ENCODE measurements around the gene PPAN. TPM values are rescaled to one million over a fixed set of nuclear protein-coding genes. Genes with fewer than 3 reads are reported as not detected.
A peak's percentile ranks its signal among the peaks of the same experiment; 100 is the strongest.

Gene PPAN
- total and polyA plus RNA-seq, 5 donors = 16.5 to 29.4 (median 25.2) TPM

GRCh38 chr19:10114651-10115391 is 8.7 kb downstream of the PPAN start:
- Histone ChIP-seq H3K9me3 (ENCODE audit: control insufficient read depth, low read length) (no peaks in the 10 kb centered on the region), H3K27me3 (ENCODE audit: control insufficient read depth, insufficient read depth) (no peaks in the 10 kb centered on the region), H3K27ac (ENCODE audit: low read length) (no peak overlapping the region), H3K4me1 (ENCODE audit: control insufficient read depth, insufficient read depth, low read length) (peaks cover 5% of the 10 kb centered on the region), H3K4me3 (ENCODE audit: low read length) (no peak overlapping the region)
- peak; percentile 33 to 64 (median 64) for DNase-seq
- no peak for ATAC-seq
- intact Hi-C loops (cut with DNase I) = no loop called here
- 78% methylated on average over 26 of the region's 26 CpGs for whole genome bisulfite sequencing

GRCh38 chr19:10115392-10116084 is 9.4 kb downstream of the PPAN start:
- no peak for ATAC-seq
- Histone ChIP-seq H3K4me1 (ENCODE audit: control insufficient read depth, insufficient read depth, low read length) (peaks cover 5% of the 10 kb centered on the region), H3K9me3 (ENCODE audit: control insufficient read depth, low read length) (no peaks in the 10 kb centered on the region), H3K4me3 (ENCODE audit: low read length) (no peak overlapping the region), H3K27me3 (ENCODE audit: control insufficient read depth, insufficient read depth) (no peaks in the 10 kb centered on the region), H3K27ac (ENCODE audit: low read length) (no peak overlapping the region)
- whole genome bisulfite sequencing = 88% methylated on average over 45 of the region's 45 CpGs
- intact Hi-C loops (cut with DNase I) = no loop called here
- peak in 1 of 3 donors; percentile 72 for DNase-seq

GRCh38 chr19:10116085-10116865 is 10.1 kb downstream of the PPAN start:
- DNase-seq (peak in 2 of 3 donors; percentile 49 to 65), ATAC-seq (no peak)
- 85% methylated on average over 35 of the region's 35 CpGs for WGBS
- no peaks in the 10 kb centered on the region for H3K27me3 ChIP-seq (ENCODE audit: control insufficient read depth, insufficient read depth)
- peaks cover 5% of the 10 kb centered on the region for H3K4me1 ChIP-seq (ENCODE audit: control insufficient read depth, insufficient read depth, low read length)
- H3K9me3 ChIP-seq (ENCODE audit: control insufficient read depth, low read length) = no peaks in the 10 kb centered on the region
- intact Hi-C loops (cut with DNase I) = no loop called here
- H3K27ac ChIP-seq (ENCODE audit: low read length) = no peak overlapping the region
- no peak overlapping the region for H3K4me3 ChIP-seq (ENCODE audit: low read length)

- intact Hi-C loops (cut with DNase I) = no loop called here
- ATAC-seq (no peak), DNase-seq (peak in 2 of 3 donors; percentile 23 to 40)
- 90% methylated on average over 21 of the region's 21 CpGs for WGBS
- Histone ChIP-seq H3K4me1 (ENCODE audit: control insufficient read depth, insufficient read depth, low read length) (peaks cover 5% of the 10 kb centered on the region), H3K4me3 (ENCODE audit: low read length) (no peak overlapping the region), H3K27ac (ENCODE audit: low read length) (no peak overlapping the region), H3K9me3 (ENCODE audit: control insufficient read depth, low read length) (no peaks in the 10 kb centered on the region), H3K27me3 (ENCODE audit: control insufficient read depth, insufficient read depth) (no peaks in the 10 kb centered on the region)
Observed at GRCh38 chr19:10116866-10117616, 10.9 kb downstream of the PPAN start.

GRCh38 chr19:10118960-10119359 is 12.8 kb downstream of the PPAN start:
- DNase-seq = peak in 2 of 3 donors; percentile 47 to 58
- intact Hi-C loops (cut with DNase I) = no loop called here
- Histone ChIP-seq H3K27ac (ENCODE audit: low read length) (no peak overlapping the region), H3K9me3 (ENCODE audit: control insufficient read depth, low read length) (no peaks in the 10 kb centered on the region), H3K4me3 (ENCODE audit: low read length) (peak overlapping the region; percentile 71), H3K4me1 (ENCODE audit: control insufficient read depth, insufficient read depth, low read length) (peaks cover 5% of the 10 kb centered on the region), H3K27me3 (ENCODE audit: control insufficient read depth, insufficient read depth) (no peaks in the 10 kb centered on the region)
- ATAC-seq = no peak
- 46% methylated on average over 12 of the region's 12 CpGs for WGBS

GRCh38 chr19:10120538-10121189 is 14.5 kb downstream of the PPAN start:
- intact Hi-C loops (cut with DNase I) = no loop called here
- Histone ChIP-seq H3K4me1 (ENCODE audit: control insufficient read depth, insufficient read depth, low read length) (peaks cover 5% of the 10 kb centered on the region), H3K27me3 (ENCODE audit: control insufficient read depth, insufficient read depth) (no peaks in the 10 kb centered on the region), H3K27ac (ENCODE audit: low read length) (peak overlapping the region; percentile 59), H3K4me3 (ENCODE audit: low read length) (no peak overlapping the region), H3K9me3 (ENCODE audit: control insufficient read depth, low read length) (no peaks in the 10 kb centered on the region)
- 59% methylated on average over 9 of the region's 9 CpGs for WGBS
- peak in 2 of 3 donors; percentile 58 to 62 for DNase-seq
- ATAC-seq = peak; percentile 28 to 30

GRCh38 chr19:10122045-10122444 is 15.9 kb downstream of the PPAN start:
- WGBS = 56% methylated on average over 6 of the region's 6 CpGs
- Histone ChIP-seq H3K4me3 (ENCODE audit: low read length) (no peak overlapping the region), H3K9me3 (ENCODE audit: control insufficient read depth, low read length) (no peaks in the 10 kb centered on the region), H3K27ac (ENCODE audit: low read length) (no peak overlapping the region), H3K27me3 (ENCODE audit: control insufficient read depth, insufficient read depth) (no peaks in the 10 kb centered on the region), H3K4me1 (ENCODE audit: control insufficient read depth, insufficient read depth, low read length) (peaks cover 5% of the 10 kb centered on the region)
- ATAC-seq (peak; percentile 34 to 39), DNase-seq (peak; percentile 47 to 62 (median 59))
- intact Hi-C loops (cut with DNase I) = no loop called here

- Histone ChIP-seq H3K27ac (ENCODE audit: low read length) (no peak overlapping the region), H3K4me1 (ENCODE audit: control insufficient read depth, insufficient read depth, low read length) (no peaks in the 10 kb centered on the region), H3K9me3 (ENCODE audit: control insufficient read depth, low read length) (no peaks in the 10 kb centered on the region), H3K4me3 (ENCODE audit: low read length) (no peak overlapping the region), H3K27me3 (ENCODE audit: control insufficient read depth, insufficient read depth) (no peaks in the 10 kb centered on the region)
- intact Hi-C loops (cut with DNase I) = no loop called here
- 96% methylated on average over 7 of the region's 7 CpGs for WGBS
- DNase-seq = no peak
- no peak for ATAC-seq
Observed at GRCh38 chr19:10124429-10124828, 18.3 kb downstream of the PPAN start.

GRCh38 chr19:10126213-10126639 is 20.1 kb downstream of the PPAN start:
- H3K9me3 ChIP-seq (ENCODE audit: control insufficient read depth, low read length) = no peaks in the 10 kb centered on the region
- no peaks in the 10 kb centered on the region for H3K27me3 ChIP-seq (ENCODE audit: control insufficient read depth, insufficient read depth)
- intact Hi-C loops (cut with DNase I) = no loop called here
- no peak for ATAC-seq
- DNase-seq = peak in 1 of 3 donors; percentile 25
- WGBS = 88% methylated on average over 4 of the region's 4 CpGs
- H3K27ac ChIP-seq (ENCODE audit: low read length) = no peak overlapping the region
- no peaks in the 10 kb centered on the region for H3K4me1 ChIP-seq (ENCODE audit: control insufficient read depth, insufficient read depth, low read length)
- no peak overlapping the region for H3K4me3 ChIP-seq (ENCODE audit: low read length)

GRCh38 chr19:10132905-10133304 is 26.7 kb downstream of the PPAN start:
- 92% methylated on average over 7 of the region's 7 CpGs for whole genome bisulfite sequencing
- ATAC-seq = no peak

More at GRCh38 chr19:10132905-10133304, 26.7 kb downstream of the PPAN start:
- H3K4me1 ChIP-seq (ENCODE audit: control insufficient read depth, insufficient read depth, low read length) = no peaks in the 10 kb centered on the region
- H3K9me3 ChIP-seq (ENCODE audit: control insufficient read depth, low read length) = no peaks in the 10 kb centered on the region
- peak in 1 of 3 donors; percentile 30 for DNase-seq
- intact Hi-C loops (cut with DNase I) = no loop called here
- no peak overlapping the region for H3K4me3 ChIP-seq (ENCODE audit: low read length)
- no peaks in the 10 kb centered on the region for H3K27me3 ChIP-seq (ENCODE audit: control insufficient read depth, insufficient read depth)
- H3K27ac ChIP-seq (ENCODE audit: low read length) = no peak overlapping the region
